ENCODE data around the gene GDPD3. TPM values are rescaled to one million over a fixed set of nuclear protein-coding genes. Genes with fewer than 3 reads are reported as not detected.

GDPD3 gene
- total and polyA plus RNA-seq, 2 experiments from 2014 or later, result 0.94 to 1.4 TPM

- Histone ChIP-seq H3K36me3 (ENCODE audit: insufficient read depth) (no peaks in the 10 kb centered on the region), H3K4me2 (no peak overlapping the region), H3K4me1 (ENCODE audit: insufficient read depth) (peaks cover 4% of the 10 kb centered on the region), H2AFZ (no peak overlapping the region), H3K79me2 (replicated peaks; ENCODE audit: insufficient read depth) (no peaks in the 10 kb centered on the region), H4K20me1 (replicated peaks; ENCODE audit: insufficient read depth) (no peaks in the 10 kb centered on the region), H3F3A (replicated peaks; ENCODE audit: low read depth) (no peaks in the 10 kb centered on the region; the same call in 1 of the 2 replicates), H3K9me2 (ENCODE audit: insufficient read depth) (no peaks in the 10 kb centered on the region), H3K27ac (ENCODE audit: low read depth) (no peak overlapping the region), H3K27me3 (ENCODE audit: insufficient read depth) (no peaks in the 10 kb centered on the region), H3K4me3 (no peak overlapping the region)
- ATAC-seq (no peak), DNase-seq (ENCODE audit: low spot score) (no peak)
- H3K27ac Mint-ChIP-seq, result no peak overlapping the region; the same call in none of the 2 replicates
- TF ChIP-seq ZNF114 (CRISPR knock-in tag; IDR thresholded peaks at IDR 0.05) (no peak), EZH2phosphoT487 (IDR thresholded peaks at IDR 0.05; ENCODE audit: unreplicated experiment) (no peak), REST (IDR thresholded peaks at IDR 0.05; ENCODE audit: unreplicated experiment) (no peak), CREB1 (CRISPR knock-in tag; IDR thresholded peaks at IDR 0.05; ENCODE audit: low read depth) (no peak), POLR2AphosphoS5 (IDR thresholded peaks at IDR 0.05; ENCODE audit: low read depth) (no peak), EZH2 (IDR thresholded peaks at IDR 0.05; ENCODE audit: low read depth, unreplicated experiment) (no peak), JUNB (IDR thresholded peaks at IDR 0.05; ENCODE audit: unreplicated experiment) (no peak), NANOG (IDR thresholded peaks at IDR 0.05; ENCODE audit: borderline replicate concordance) (no peak), ZNF331 (CRISPR knock-in tag; IDR thresholded peaks at IDR 0.05; ENCODE audit: low read depth) (no peak), STAT1 (IDR thresholded peaks at IDR 0.05; ENCODE audit: unreplicated experiment) (no peak)
- TF ChIP-seq, protein P1, sequence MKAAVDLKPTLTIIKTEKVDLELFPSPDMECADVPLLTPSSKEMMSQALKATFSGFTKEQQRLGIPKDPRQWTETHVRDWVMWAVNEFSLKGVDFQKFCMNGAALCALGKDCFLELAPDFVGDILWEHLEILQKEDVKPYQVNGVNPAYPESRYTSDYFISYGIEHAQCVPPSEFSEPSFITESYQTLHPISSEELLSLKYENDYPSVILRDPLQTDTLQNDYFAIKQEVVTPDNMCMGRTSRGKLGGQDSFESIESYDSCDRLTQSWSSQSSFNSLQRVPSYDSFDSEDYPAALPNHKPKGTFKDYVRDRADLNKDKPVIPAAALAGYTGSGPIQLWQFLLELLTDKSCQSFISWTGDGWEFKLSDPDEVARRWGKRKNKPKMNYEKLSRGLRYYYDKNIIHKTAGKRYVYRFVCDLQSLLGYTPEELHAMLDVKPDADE (IDR thresholded peaks at IDR 0.05), result no peak
- TF ChIP-seq, protein P2, sequence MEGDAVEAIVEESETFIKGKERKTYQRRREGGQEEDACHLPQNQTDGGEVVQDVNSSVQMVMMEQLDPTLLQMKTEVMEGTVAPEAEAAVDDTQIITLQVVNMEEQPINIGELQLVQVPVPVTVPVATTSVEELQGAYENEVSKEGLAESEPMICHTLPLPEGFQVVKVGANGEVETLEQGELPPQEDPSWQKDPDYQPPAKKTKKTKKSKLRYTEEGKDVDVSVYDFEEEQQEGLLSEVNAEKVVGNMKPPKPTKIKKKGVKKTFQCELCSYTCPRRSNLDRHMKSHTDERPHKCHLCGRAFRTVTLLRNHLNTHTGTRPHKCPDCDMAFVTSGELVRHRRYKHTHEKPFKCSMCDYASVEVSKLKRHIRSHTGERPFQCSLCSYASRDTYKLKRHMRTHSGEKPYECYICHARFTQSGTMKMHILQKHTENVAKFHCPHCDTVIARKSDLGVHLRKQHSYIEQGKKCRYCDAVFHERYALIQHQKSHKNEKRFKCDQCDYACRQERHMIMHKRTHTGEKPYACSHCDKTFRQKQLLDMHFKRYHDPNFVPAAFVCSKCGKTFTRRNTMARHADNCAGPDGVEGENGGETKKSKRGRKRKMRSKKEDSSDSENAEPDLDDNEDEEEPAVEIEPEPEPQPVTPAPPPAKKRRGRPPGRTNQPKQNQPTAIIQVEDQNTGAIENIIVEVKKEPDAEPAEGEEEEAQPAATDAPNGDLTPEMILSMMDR (conservative IDR thresholded peaks at IDR 0.05; ENCODE audit: low read depth in 2 of 2), result no peak
- TF ChIP-seq, protein P3, sequence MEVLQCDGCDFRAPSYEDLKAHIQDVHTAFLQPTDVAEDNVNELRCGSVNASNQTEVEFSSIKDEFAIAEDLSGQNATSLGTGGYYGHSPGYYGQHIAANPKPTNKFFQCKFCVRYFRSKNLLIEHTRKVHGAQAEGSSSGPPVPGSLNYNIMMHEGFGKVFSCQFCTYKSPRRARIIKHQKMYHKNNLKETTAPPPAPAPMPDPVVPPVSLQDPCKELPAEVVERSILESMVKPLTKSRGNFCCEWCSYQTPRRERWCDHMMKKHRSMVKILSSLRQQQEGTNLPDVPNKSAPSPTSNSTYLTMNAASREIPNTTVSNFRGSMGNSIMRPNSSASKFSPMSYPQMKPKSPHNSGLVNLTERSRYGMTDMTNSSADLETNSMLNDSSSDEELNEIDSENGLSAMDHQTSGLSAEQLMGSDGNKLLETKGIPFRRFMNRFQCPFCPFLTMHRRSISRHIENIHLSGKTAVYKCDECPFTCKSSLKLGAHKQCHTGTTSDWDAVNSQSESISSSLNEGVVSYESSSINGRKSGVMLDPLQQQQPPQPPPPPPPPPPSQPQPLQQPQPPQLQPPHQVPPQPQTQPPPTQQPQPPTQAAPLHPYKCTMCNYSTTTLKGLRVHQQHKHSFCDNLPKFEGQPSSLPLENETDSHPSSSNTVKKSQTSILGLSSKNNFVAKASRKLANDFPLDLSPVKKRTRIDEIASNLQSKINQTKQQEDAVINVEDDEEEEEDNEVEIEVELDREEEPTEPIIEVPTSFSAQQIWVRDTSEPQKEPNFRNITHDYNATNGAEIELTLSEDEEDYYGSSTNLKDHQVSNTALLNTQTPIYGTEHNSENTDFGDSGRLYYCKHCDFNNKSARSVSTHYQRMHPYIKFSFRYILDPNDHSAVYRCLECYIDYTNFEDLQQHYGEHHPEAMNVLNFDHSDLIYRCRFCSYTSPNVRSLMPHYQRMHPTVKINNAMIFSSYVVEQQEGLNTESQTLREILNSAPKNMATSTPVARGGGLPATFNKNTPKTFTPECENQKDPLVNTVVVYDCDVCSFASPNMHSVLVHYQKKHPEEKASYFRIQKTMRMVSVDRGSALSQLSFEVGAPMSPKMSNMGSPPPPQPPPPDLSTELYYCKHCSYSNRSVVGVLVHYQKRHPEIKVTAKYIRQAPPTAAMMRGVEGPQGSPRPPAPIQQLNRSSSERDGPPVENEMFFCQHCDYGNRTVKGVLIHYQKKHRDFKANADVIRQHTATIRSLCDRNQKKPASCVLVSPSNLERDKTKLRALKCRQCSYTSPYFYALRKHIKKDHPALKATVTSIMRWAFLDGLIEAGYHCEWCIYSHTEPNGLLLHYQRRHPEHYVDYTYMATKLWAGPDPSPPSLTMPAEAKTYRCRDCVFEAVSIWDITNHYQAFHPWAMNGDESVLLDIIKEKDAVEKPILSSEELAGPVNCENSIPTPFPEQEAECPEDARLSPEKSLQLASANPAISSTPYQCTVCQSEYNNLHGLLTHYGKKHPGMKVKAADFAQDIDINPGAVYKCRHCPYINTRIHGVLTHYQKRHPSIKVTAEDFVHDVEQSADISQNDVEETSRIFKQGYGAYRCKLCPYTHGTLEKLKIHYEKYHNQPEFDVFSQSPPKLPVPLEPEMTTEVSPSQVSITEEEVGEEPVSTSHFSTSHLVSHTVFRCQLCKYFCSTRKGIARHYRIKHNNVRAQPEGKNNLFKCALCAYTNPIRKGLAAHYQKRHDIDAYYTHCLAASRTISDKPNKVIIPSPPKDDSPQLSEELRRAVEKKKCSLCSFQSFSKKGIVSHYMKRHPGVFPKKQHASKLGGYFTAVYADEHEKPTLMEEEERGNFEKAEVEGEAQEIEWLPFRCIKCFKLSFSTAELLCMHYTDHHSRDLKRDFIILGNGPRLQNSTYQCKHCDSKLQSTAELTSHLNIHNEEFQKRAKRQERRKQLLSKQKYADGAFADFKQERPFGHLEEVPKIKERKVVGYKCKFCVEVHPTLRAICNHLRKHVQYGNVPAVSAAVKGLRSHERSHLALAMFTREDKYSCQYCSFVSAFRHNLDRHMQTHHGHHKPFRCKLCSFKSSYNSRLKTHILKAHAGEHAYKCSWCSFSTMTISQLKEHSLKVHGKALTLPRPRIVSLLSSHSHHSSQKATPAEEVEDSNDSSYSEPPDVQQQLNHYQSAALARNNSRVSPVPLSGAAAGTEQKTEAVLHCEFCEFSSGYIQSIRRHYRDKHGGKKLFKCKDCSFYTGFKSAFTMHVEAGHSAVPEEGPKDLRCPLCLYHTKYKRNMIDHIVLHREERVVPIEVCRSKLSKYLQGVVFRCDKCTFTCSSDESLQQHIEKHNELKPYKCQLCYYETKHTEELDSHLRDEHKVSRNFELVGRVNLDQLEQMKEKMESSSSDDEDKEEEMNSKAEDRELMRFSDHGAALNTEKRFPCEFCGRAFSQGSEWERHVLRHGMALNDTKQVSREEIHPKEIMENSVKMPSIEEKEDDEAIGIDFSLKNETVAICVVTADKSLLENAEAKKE (CRISPR knock-in tag; IDR thresholded peaks at IDR 0.05), result no peak
- H3K4me3 Mint-ChIP-seq, result no peak overlapping the region
- H3K27me3 Mint-ChIP-seq (ENCODE audit: insufficient read depth, low read depth, poor library complexity), result peaks cover 5% of the 10 kb centered on the region
- peaks cover 9% of the 10 kb centered on the region for H3K4me1 Mint-ChIP-seq
- no peaks in the 10 kb centered on the region for H3K9me3 Mint-ChIP-seq
- H3K36me3 Mint-ChIP-seq (ENCODE audit: low read depth), result no peaks in the 10 kb centered on the region; the same call in 2 of the 3 replicates
Observed at GRCh38 chr16:30113711-30114333, 485 bp upstream of the GDPD3 start.
